Measurements from ENCODE around the gene CCDC85B. TPM values are rescaled to one million over a fixed set of nuclear protein-coding genes. Genes with fewer than 3 reads are reported as not detected.

CCDC85B gene
- total and polyA plus RNA-seq, 10 donors: 38.7 to 131 (median 51.3) TPM

DNA sequence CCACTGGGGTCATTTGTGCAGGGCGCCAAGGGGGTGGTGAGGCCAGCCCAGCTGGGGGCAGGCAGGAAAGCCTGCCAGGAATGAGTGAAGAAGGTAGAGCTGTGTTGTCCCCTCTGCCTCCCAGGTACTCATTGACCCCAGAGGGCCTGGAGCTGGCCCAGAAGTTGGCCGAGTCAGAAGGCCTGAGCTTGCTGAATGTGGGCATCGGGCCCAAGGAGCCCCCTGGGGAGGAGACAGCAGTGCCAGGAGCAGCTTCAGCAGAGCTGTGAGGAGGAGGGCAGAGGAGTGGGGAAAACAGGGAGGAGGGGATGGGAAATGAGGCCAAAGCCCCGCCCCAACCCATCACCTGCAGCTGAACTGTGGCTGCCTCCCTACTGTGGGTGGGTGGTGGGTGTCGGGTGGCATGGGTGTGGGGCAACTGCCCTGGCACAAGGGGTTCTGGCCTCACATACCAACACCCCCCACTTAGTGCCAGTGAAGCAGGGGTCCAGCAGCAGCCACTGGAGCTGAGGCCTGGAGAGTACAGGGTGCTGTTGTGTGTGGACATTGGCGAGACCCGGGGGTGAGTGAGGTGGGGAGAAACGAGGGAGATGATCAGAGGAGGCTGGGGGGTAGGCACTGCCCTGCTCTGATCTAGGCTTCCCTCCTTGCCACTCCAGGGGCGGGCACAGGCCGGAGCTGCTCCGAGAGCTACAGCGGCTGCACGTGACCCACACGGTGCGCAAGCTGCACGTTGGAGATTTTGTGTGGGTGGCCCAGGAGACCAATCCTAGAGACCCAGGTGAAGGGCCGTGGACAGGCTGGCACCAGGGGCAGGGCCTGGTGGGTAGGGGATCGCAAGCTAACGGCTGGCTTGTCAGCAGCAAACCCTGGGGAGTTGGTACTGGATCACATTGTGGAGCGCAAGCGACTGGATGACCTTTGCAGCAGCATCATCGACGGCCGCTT, 27.3 kb upstream of the CCDC85B start:
- WGBS, 5 donors: 91 to 94% (median 92%) methylated on average over 7 to 24 of the region's 24 CpGs
- peak; percentile 77 for DNase-seq
- H3K36me3 ChIP-seq: peaks cover 5 to 68% (median 57%) of the 10 kb centered on the region in 6 donors
- no peaks in the 10 kb centered on the region for H3K27me3 ChIP-seq (replicated peaks in 1 of 7)
- intact Hi-C loops (cut with DNase I; ENCODE audit: low total_unique reads): no loop called here
- no peaks in the 10 kb centered on the region for H3K9me3 ChIP-seq
- H3K4me1 ChIP-seq: peaks cover 15 to 72% (median 47%) of the 10 kb centered on the region in 6 donors
- H3K4me3 ChIP-seq: no peak overlapping the region
- H3K27ac ChIP-seq: peak overlapping the region in 2 of 8 donors; percentile 15 to 37
- TF ChIP-seq POLR2A (IDR thresholded peaks at IDR 0.05) (no peak), POLR2AphosphoS5 (IDR thresholded peaks at IDR 0.05) (peak in 2 of 3 donors; percentile 23 to 57)
- TF ChIP-seq, protein P1, sequence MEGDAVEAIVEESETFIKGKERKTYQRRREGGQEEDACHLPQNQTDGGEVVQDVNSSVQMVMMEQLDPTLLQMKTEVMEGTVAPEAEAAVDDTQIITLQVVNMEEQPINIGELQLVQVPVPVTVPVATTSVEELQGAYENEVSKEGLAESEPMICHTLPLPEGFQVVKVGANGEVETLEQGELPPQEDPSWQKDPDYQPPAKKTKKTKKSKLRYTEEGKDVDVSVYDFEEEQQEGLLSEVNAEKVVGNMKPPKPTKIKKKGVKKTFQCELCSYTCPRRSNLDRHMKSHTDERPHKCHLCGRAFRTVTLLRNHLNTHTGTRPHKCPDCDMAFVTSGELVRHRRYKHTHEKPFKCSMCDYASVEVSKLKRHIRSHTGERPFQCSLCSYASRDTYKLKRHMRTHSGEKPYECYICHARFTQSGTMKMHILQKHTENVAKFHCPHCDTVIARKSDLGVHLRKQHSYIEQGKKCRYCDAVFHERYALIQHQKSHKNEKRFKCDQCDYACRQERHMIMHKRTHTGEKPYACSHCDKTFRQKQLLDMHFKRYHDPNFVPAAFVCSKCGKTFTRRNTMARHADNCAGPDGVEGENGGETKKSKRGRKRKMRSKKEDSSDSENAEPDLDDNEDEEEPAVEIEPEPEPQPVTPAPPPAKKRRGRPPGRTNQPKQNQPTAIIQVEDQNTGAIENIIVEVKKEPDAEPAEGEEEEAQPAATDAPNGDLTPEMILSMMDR (IDR thresholded peaks at IDR 0.05 in 8 of 11, conservative IDR thresholded peaks at IDR 0.05 in 3 of 11): no peak

DNA sequence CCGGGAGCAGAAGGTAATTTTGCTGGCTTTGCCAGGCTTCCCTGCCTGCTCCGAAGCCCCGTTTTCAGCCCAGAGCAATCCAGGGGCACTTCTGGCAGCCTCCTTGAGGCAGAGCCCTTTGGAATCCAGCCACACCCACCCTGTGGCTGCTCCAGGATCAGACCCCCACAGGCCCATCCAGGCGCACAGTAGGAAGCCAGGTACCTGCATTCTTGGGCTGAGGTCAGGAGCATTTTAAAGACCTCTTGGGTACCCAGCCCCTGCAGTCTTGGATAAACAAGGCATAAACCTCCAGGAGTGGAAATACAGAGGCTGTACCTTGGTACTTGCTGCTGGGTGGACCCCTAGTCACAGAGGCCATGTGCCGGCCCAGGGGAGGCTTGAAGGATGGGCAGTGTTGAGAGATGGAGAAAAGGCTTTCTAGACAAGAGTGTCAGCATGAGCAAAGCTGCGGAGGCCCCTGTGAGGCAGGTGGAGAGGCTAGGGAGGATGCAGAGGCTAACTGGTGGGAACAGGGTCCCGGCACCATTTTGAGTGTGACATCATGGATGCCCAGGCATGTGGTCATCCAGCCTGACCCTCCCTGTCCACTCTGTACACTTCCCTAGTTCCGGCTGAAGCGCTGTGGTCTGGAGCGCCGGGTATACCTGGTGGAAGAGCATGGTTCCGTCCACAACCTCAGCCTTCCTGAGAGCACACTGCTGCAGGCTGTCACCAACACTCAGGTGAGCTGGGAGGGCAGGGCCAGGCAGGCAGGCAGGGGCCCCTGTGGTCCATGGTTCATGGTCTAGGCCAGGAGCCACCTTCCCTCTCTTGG, 26.4 kb upstream of the CCDC85B start:
- 83 to 96% (median 87%) methylated on average over 10 to 12 of the region's 12 CpGs for WGBS, 5 donors
- H3K4me1 ChIP-seq: peaks cover 15 to 71% (median 39%) of the 10 kb centered on the region in 6 donors
- H3K36me3 ChIP-seq: peaks cover 5 to 70% (median 57%) of the 10 kb centered on the region in 6 donors
- TF ChIP-seq POLR2AphosphoS5 (IDR thresholded peaks at IDR 0.05): peak in 2 of 3 donors; percentile 10 to 38
- TF ChIP-seq, protein P1 (IDR thresholded peaks at IDR 0.05 in 8 of 11, conservative IDR thresholded peaks at IDR 0.05 in 3 of 11): no peak
- no peak overlapping the region for H3K4me3 ChIP-seq
- no peaks in the 10 kb centered on the region for H3K9me3 ChIP-seq
- H3K27me3 ChIP-seq (replicated peaks in 1 of 7): no peaks in the 10 kb centered on the region
- DNase-seq: peak; percentile 69
- intact Hi-C loops (cut with DNase I; ENCODE audit: low total_unique reads): no loop called here
- no peak overlapping the region for H3K27ac ChIP-seq

DNA sequence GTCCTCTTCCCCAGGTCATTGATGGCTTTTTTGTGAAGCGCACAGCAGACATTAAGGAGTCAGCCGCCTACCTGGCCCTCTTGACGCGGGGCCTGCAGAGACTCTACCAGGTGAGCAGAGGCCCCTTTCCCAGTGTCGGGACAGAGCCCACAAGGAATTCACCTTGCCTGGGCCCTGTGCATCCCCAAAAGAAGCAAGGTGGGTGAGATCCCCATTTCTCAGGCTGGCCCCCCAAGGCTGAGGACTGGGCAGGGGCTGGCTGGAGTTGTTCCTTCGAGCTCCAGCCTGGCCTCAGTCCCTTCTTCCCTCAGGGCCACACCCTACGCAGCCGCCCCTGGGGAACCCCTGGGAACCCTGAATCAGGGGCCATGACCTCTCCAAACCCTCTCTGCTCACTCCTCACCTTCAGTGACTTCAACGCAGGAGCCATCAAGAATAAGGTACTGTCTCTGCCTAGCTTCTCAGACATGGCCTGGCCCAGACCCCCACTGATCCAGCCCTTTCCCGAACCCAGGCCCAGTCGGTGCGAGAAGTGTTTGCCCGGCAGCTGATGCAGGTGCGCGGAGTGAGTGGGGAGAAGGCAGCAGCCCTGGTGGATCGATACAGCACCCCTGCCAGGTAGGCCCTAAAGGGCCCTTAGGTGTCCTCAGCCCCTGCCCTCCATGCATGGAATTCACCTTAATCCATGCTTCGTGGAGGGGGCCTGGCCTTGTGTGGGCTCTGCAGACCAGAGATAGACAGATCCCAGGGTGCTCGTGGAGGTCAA, 25.6 kb upstream of the CCDC85B start:
- Histone ChIP-seq H3K36me3 (peaks cover 5 to 70% (median 57%) of the 10 kb centered on the region in 6 donors), H3K27ac (no peak overlapping the region), H3K9me3 (no peaks in the 10 kb centered on the region), H3K27me3 (replicated peaks in 1 of 7) (no peaks in the 10 kb centered on the region), H3K4me3 (no peak overlapping the region), H3K4me1 (peaks cover 15 to 71% (median 35%) of the 10 kb centered on the region in 6 donors)
- TF ChIP-seq POLR2AphosphoS5 (IDR thresholded peaks at IDR 0.05) (no peak), POLR2A (IDR thresholded peaks at IDR 0.05) (no peak)
- TF ChIP-seq, protein P1 (IDR thresholded peaks at IDR 0.05 in 8 of 11, conservative IDR thresholded peaks at IDR 0.05 in 3 of 11): no peak
- WGBS, 5 donors: 87 to 93% (median 88%) methylated on average over 14 to 18 of the region's 18 CpGs
- DNase-seq: peak; percentile 74
- intact Hi-C loops (cut with DNase I; ENCODE audit: low total_unique reads): no loop called here

All from spleen (tissue), 11 donors.